Inflammatory macrophage (primary cell): Measurements from ENCODE around the gene GABRB3.

ENCODE experiments used
- DNase-seq, 2 donors: peaks; one replicate each; pipeline ENCODE4 v3.0.0-alpha.2; 2020 to 2022

The GABRB3 gene

DNA sequence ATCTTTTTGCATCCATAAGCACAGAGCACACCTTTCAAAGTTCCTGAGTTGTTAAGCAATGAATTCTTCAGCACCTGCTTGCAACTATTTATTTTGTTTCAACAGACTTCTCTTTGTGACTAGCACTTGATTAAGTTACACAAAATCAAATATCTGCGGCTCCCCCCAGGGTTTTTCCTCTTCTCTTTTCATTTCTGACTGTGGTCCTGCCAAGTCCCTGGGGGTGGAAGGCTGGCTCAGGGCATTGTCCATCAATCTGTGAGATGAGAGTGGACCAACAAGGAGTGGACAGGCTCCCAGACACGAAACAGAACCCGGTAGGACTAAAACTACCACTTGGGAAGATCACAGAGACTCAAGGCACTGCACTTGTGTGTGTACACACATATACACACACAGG lies 96.8 kb downstream of the GABRB3 start:
- DNase-seq, result no peak

DNA sequence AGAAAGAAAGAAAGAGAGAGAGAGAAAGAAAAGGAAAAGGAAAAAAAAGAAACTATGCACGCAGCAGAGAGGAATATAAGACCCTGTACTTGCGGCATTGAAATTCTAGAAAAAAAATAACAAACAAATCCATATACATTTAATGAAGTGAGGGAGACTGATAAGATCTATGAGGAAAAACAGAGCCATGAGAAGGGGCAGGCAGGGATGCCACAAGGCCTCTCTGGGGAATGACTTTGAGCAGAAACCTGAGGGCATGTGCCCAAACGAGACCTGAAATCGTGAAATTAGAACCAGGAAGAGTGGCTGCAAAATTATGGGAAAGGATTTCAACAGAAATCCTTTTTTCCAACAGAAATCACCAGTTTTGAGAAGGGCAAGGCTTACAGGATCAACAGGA lies 98.4 kb downstream of the GABRB3 start:
- no peak for DNase-seq

DNA sequence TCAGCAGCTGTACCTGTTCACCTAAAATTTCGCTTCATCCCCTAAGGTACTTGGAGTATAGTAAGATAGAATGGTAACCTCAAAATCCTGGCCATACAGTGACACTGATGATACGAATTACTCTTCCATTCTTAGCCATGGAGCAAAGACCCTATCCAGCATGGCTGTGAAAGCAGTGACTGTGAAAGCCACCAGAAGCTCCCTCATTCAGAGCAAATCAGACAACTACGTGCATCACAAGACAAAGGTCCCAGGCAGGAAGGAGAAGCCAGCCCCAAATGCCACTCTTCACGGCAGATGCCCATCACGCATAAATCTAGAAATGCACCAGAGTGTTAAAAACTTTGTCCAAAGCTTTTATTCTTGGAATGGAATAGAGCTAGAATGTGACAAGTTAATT lies 99.4 kb downstream of the GABRB3 start:
- DNase-seq, result no peak

DNA sequence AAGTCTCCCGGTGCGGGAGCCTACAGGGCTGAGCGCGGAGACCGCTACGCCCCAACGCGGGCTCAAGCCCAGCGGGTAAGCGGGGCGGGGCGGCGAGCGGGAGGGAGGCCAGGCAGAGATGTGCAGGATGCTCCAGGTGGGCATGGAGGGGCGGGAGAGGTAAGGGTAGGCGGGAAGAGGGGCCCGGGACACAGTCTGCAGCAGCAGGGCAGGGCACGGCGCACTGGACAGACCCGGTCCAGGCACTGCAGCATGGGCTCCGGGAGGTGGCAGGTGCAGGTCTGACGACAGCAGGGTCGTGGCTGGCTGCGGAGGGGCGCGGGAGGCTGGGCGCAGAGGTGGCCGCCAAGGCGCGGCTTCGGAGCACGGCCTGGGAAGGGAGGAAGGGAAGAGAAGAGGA lies 102.8 kb downstream of the GABRB3 start:
- no peak for DNase-seq

DNA sequence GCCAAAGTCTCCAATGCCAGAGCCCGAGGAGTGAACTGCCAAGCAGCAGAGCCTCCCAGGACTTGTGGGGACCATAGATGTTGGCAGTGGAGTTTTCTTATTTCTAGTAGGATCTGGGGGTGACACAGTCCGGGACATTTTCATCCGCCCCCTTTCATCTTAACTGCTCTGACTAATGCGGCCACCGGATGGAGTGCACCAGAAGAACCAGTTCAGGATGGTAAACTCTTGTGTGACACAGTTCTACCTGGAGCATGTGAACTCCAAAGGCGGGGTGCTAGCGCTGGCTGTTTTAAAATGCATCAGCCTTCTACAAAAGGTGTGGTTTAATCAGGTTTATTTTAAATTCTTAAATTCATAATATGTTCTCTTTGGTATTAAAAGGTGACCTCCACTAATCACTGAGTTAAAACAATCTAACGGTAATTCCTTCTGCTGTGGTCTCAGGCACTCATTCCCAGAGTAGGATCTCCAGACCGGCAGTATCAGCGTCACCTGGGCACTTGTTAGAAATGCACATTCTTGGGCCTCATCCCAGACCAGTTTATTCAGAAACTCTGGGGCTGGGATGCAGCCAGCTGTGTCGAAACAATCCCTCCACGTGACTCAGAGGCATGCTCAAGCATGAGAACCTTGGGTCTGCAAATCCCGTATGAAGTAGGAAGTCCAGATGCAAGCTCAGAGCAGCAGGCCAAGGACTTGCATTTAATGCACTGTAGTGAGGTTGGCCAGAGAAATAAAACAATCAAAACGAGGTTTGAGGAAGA lies 105.5 kb downstream of the GABRB3 start:
- no peak for DNase-seq

DNA sequence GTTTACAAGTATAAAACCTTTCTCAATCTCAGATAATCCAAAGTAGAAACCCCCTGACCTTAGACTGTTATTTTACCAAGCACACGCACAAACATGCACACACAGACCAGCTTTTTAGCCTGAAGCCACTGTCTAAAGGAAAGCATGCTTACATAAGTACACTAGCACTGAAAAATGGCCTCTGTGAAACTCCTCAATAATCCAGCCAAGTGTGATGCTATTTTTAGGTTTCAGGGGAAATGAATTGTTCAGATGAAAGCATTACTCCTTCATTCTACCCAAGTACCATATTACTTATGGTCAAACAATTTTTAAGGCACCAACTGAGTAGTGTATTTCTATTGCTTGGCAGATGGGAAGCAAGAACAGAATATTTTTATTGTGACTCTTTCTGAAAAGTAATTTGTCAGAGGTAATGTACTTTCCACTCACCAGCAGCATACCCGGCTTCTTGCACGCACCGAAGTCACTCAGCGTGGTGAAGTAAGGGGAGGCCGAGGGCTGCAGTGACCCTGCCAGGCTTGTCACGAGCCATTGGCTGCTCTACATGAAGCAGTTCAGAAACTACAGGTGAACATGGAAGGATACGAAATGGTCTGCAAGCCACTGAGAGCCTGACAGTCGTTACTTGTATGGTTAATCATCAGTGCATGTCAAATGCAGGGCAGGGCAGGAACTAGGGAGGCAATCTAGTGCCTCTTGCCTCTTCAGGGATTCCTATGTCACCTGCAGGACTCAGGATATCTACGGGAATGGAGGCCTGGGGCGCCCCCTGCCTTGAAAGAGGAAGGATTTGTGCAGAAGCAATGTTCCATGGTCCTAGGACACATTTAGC lies 106.7 kb downstream of the GABRB3 start:
- DNase-seq, result no peak

DNA sequence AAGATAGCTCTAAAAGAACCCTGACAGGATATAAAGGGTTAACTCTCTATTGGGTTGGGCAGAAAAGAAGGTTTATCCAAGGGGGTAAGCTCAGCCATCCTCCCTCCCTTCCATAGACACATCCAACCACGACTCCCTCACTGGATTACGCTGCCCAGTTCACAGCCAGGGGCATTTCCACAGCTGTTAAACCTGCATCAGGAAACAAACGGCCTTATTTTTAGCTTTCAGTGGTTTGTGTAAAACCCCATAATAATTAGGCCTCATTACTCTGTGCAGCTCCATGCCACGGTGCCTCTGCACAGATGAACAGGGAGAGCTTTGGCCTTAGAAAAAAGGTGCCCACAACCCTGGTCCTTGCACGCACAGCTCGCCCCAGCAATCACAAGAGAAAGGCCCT lies 110.6 kb downstream of the GABRB3 start:
- DNase-seq, result no peak

DNA sequence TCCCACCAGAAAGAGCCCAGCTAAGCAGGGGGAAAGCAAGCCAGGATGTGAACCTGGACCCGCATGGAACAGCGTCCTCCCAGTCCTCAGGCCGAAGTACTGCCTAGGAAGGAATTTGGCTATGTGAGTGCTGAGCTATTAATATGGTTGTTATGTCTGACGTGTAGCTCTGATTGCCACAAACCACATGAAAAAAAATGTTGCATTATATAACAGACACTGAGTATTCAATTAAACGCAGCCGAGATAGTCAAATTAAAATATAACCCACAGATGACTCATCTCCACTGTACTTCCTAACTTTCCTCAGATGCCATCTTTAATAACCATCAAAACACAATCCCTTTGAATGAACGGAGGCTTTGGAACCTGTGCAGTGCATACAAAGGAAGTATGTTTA lies 111.1 kb downstream of the GABRB3 start:
- DNase-seq, result no peak

DNA sequence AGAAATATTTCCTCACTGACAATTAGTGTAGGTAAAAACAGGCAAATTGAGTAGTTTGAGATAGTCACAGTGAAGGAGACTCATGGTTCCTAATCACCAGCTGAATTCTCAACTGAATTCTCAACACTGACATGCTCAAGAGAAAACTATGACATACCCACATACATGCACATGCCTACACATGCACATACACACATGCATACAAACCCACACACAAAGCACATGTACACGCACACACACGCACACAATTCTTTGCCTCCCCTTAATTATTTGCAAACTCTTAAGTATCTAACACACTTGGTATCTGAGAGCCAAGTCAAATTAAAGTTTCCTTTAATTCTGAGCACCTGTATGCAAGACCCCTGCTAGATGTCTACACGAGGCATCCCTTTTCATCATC lies 111.8 kb downstream of the GABRB3 start:
- DNase-seq, result no peak

DNA sequence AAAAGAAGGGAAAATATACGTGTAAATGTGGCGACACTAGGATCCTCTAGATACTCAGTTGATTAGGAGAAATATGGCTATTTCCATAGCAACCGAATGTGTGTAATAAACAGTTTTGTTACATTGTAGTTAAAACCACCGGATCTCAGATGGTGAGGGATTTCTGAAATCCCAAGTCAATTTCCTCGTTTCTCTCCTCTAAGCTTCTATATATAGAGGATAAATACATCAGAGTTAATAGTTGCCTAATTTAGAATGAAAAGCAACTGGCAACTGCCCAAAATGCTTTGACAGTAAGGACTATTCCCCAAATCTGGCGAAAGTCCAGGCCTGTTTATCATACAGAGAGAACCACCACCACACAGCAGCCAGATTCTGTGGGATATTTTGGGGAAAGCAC lies 112.6 kb downstream of the GABRB3 start:
- DNase-seq, result no peak

DNA sequence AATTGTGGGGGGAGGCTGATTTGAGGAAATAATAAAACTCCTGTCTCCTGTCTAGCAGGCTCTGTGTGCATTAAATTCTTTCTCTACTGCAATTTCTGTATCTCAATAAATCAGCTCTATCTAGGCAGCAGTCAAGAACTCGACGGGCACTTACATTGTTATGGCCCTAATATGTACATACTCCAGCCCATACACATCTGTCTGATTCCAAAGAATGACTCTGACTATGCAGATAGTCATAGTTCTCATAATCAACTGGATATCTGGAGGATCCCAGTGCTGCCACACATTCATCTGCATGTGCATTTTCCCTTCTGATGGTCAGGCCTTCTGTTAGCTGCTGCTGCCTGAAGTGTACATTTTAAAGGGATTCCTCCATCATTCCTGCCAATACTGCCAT lies 114.6 kb downstream of the GABRB3 start:
- no peak for DNase-seq

DNA sequence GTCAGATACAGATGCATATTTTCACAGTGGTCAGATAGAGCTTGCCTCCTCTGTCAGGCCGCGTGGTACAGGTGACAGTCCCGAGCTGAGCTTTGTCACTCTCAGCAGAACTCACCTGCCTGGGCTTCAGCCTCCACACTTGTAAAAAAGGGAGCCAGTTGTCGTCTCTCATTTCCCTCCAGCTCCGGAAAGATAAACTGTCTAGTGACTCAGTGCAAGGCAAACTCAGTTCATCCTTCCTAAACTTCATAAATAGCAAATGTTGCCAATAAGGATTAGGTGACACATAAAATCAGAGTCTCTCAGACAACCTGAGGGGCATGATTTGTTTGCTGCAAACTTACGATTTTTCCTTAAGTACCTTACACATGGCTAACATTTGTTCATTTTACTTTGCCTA lies 116.8 kb downstream of the GABRB3 start:
- DNase-seq, result no peak

DNA sequence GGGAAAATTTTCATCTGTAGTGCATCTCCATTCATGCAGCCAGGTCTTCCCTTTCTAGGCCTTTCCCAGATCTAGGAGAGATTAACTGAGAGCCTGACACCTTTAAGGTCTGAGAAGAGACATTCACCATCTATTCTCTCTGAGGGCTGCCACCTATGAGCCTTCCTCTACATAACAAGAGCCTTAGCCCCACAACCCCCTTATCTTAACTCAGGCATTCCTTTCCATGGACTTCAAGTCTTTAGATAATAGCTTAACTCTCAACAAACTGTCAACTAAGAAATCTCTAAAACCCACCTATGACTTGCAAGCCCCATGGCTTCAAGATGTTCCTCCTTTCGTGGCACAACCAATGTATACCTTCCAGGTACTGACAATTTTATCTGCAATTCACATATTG lies 121.0 kb downstream of the GABRB3 start:
- no peak for DNase-seq

DNA sequence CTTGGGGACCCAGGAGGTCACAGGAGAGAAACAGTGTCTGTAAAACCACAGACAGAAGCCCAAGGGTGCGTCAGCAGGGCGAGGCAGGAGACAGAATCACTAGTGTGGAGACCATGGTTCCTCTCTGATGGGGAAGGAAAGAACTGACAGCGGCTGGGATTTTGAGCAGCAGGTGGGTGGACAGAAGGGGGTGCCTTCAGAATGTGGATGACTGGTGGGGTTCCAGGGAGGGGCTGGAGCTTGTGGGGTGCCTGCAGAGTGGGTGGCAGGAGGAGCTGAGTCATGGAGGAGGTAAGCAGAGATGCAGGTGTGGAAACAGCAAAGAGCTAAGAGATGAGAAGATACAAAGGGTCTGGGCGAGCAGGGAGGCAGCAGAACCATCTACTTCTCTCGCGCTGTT lies 124.2 kb downstream of the GABRB3 start:
- no peak for DNase-seq

DNA sequence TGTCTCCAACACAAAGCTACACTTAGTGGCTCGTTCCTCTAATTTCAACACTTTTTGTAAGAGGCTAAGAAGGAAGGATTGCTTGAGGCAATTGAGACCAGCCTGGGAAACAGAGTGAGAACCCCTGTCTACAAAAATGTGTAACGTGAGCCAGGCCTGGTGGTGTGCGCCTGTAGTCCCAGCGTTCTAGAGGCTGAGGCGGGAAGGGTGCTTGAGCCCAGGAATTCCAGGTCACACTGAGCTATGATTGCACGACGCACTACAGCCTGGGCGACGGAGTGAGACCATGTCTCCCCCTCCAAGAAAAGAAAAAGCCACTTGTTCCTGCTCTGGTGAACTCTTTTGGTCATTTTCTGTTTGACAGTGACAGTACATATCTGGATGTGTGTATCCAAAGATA lies 127.9 kb downstream of the GABRB3 start:
- DNase-seq, result no peak

DNA sequence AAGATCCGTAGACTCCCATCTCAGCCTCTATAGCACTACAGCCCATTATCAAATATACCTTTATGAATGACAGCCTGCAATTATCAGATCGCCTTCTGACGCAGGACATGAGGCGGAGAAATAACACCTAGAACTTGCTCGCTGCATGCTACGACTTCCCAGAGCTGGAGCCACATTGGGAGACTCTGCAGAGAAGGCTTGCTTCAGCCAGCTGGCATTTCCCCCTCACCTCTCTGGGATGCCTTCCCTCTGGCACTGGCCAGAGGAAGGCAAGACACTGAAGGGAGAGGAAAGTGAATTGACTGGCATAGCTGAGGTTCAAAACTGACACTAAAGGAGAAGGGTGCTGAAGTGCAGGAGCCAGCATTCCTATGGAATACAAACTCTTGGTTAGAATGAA lies 131.7 kb downstream of the GABRB3 start:
- DNase-seq, result no peak

DNA sequence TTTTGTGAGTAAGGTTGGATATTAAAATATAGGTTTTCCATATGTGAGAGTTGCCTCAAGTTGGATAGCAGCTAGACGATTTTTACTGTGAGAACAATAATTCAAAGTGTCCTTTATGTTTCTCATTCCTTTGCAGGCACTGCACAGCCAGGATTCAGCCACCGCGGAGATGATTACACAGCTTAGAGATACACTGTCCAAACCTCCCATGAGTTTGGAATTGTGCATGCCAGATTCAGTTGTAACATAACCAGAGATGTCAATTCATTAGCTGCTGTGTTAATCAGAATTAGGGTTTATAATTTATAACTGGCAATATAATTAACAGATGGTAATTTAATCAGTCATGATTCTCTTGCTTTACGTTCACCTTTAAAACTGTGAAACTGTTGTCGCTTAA lies 132.3 kb downstream of the GABRB3 start:
- DNase-seq, result no peak

DNA sequence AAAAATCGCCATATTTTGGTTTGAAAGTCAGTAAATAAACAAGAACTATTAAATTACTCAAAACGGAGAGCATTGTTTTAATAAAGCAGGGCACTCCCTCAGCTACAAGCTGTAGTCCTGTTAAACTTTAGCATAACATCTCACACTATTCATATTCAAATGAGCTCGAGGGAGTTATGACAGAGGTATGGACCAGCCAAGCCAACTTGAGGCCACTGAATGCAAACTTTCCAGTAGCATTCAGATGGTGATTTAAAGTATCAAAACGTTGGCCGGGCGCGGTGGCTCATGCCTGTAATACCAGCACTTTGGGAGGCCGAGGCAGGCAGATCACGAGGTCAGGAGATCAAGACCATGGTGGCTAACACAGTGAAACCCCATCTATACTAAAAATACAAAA lies 132.9 kb downstream of the GABRB3 start:
- no peak for DNase-seq

DNA sequence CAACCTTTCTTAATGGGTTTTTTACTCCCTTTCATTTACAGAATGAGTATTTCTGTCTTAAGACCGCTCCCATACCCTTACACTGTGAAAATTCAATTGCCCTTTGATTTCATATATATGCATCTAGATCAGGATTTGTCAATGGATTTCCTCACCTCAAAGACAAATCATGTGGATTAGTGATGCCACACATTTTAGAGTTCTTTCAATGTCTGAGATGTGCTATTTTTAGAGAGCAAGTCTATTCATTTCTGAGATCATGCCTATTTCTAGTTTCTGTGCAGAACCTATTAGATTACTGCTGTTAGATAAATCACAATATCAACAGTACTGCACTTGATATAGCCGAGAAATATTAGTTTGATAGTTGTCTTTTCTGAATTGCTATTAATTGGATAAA lies 137.3 kb downstream of the GABRB3 start:
- DNase-seq, result no peak

DNA sequence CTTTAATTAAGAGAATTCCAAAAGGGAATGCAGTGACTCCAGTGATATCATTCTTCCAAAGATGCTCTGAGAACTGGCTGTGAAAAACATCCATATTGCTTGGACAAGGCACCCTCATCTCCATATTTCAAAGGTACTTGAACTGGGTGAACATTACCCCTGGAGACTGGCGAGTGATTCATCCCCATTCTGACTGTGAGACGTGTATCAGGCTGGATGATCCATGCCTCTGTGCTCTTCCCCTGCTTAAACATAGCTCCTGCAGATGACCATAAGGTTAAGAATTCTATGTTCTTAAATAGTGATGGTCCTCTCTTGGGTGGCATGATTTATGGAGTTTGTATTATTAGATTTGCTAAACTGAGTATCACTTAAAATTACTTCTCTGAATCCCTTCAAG lies 137.8 kb downstream of the GABRB3 start:
- no peak for DNase-seq

DNA sequence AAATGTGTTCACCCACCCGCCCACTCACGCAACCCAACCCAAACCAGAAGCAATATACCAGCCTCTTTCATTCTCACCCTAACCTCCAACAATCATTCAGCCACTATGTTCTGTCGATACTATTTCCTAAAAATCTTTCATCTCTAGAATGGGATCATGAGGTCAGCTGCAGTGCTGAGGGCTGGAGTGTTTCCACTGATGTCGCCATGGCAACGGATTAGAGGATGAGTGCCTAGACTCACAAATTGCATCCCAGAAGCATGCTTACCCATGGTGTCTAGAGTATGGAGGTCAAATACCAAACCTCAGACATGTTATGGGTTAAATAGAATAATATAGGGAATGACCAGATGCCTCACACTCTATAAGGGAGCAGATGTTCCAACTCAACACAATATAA lies 138.5 kb downstream of the GABRB3 start:
- no peak for DNase-seq

DNA sequence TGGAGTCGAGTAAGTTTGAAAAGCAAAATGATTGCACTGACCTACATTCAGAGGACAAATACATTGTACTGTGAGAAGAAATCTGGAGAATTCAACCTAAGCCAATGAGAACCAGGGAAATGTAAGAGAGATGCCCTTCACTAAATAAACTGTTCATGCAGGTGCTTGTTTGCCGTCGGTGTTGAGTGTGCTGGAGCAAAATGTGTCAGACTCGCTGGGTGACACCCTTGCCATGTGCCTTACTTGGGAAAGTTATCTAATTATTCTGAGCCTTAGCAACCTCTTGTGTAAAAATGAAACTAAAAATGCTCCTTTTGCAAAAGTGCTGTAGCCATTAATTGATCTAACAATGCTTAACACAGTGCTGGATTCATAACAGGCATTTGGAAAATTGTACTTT lies 140.4 kb downstream of the GABRB3 start:
- DNase-seq, result no peak

DNA sequence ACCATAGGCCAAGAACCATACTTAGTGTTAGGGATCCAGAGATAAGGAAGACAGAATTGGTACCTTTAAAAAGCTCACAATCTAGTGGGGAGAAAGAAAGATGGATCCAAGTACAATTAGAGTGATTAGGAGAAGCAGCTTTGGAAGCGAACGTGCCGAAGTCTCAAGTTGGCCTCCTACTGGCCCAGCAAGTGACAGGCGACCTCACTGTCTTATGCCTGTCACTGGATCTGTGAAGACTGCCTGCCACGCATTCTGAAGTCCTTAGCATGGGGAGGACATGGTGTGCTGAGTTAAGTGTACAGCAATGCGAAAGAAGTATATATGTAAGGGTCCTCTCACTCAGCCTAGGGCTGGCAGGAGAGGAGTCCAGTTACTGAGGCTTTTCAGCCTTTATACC lies 141.0 kb downstream of the GABRB3 start:
- no peak for DNase-seq

DNA sequence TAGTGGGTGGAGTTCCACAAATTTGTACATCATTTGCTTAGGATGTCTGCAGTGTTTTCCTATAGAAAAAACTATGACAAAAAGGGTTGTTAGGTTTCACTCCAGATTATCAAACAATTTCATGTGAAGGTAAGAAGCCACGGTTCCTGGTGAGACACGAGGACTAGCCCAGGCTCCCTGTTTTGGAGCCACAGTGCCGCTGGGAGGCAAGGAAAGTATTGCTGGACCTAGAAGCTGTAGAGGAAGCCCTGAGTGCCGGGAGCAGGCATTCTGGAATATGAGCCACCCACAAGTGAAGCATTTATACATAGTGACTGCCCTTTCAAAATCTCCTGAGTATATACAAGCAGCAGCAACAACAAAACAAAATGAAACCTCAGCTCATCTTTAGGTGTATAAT lies 142.0 kb downstream of the GABRB3 start:
- DNase-seq, result no peak
